Fibroblast of skin of right biceps (primary cell): ENCODE results near the gene NFKBIL1.

ENCODE experiments used
- DNase-seq: peaks from one replicate; pipeline ENCODE4 v3.0.0-alpha.2; 2013

Gene NFKBIL1

GRCh38 chr6:31535538-31536324 is 11.7 kb upstream of the NFKBIL1 start:
- DNase-seq = no peak

- no peak for DNase-seq
These were observed 8.5 kb upstream of the NFKBIL1 start for GRCh38 chr6:31538805-31539400.

GRCh38 chr6:31540640-31541039 is 6.8 kb upstream of the NFKBIL1 start:
- DNase-seq = no peak

- DNase-seq = peak; percentile 53
These were observed 6.2 kb upstream of the NFKBIL1 start for GRCh38 chr6:31541059-31541657.

GRCh38 chr6:31541658-31542521 is 5.5 kb upstream of the NFKBIL1 start, which contains the start of gene DDX39B:
Gene DDX39B, minus strand, starts transcription at chr6:31542003. Its CDS starts 1,471 bp downstream, at chr6:31540532.
- peak; percentile 98 for DNase-seq

GRCh38 chr6:31543639-31544038 is 3.8 kb upstream of the NFKBIL1 start:
- no peak for DNase-seq

GRCh38 chr6:31544676-31545075 is 2.7 kb upstream of the NFKBIL1 start:
- no peak for DNase-seq

GRCh38 chr6:31545291-31545690 is 2.1 kb upstream of the NFKBIL1 start:
- no peak for DNase-seq

GRCh38 chr6:31546339-31546957 is 960 bp upstream of the NFKBIL1 start, which contains the start of gene ATP6V1G2:
Gene ATP6V1G2, minus strand, starts transcription at chr6:31546608. Its CDS starts 49 bp downstream, at chr6:31546559.
- DNase-seq = peak; percentile 93

GRCh38 chr6:31547727-31548543 is 527 bp downstream of the NFKBIL1 start:
- DNase-seq = no peak

GRCh38 chr6:31548544-31548873 is 1.1 kb downstream of the NFKBIL1 start:
- DNase-seq = no peak

GRCh38 chr6:31551371-31551770 is 4.0 kb downstream of the NFKBIL1 start:
- DNase-seq = peak; percentile 42

- DNase-seq = no peak
These were observed 8.9 kb downstream of the NFKBIL1 start for GRCh38 chr6:31556307-31556706.

- DNase-seq = no peak
These were observed 10.3 kb downstream of the NFKBIL1 start for GRCh38 chr6:31557443-31558317.

GRCh38 chr6:31558318-31558625 is 10.9 kb downstream of the NFKBIL1 start:
- no peak for DNase-seq

- peak; percentile 66 for DNase-seq
These were observed 11.5 kb downstream of the NFKBIL1 start for GRCh38 chr6:31558631-31559500.

GRCh38 chr6:31559606-31559957 is 12.2 kb downstream of the NFKBIL1 start:
- no peak for DNase-seq

- DNase-seq = peak; percentile 45
These were observed 12.7 kb downstream of the NFKBIL1 start for GRCh38 chr6:31559958-31560696.

- no peak for DNase-seq
These were observed 13.3 kb downstream of the NFKBIL1 start for GRCh38 chr6:31560697-31561058.
